K562 (cell line): ENCODE measurements around the gene MEF2B. TPM values are rescaled to one million over a fixed set of nuclear protein-coding genes. Genes with fewer than 3 reads are reported as not detected.

Experiments used
- ATF7 ChIP-seq: fragments of 450-650 bp; IDR thresholded peaks from 2 replicates; pipeline ENCODE4 v1.7.1; 2014; ENCODE audit warnings: mild to moderate bottlenecking, moderate library complexity
- BRD9 ChIP-seq: fragments of 450-650 bp; IDR thresholded peaks from 2 replicates; pipeline ENCODE4 v1.6.1; 2018; ENCODE audit warnings: low read depth; ENCODE audit not compliant: partially characterized antibody
- CBFB ChIP-seq: sonication (generic); formaldehyde crosslinking; IDR thresholded peaks from 2 replicates; pipeline ENCODE4 v1.4.0; 2020; ENCODE audit warnings: mild to moderate bottlenecking, missing genetic modification reagents
- ID3 ChIP-seq, 2 experiments: fragments of 250-450 bp in 1 of 2; fragments of 450-650 bp in 1 of 2; sonication (Bioruptor Pico) in 1 of 2; IDR thresholded peaks; 2 replicates each; pipeline versions ENCODE4 v1.6.1 to v1.8.0; 2016 to 2021; ENCODE audit warnings: mild to moderate bottlenecking in 2 of 2, moderate library complexity in 2 of 2, missing compliant biosample characterization in 1 of 2, missing genetic modification characterization in 1 of 2
- L3MBTL2 ChIP-seq: fragments of 450-650 bp; IDR thresholded peaks from 2 replicates; pipeline ENCODE4 v1.6.1; 2016; ENCODE audit warnings: mild to moderate bottlenecking, moderate library complexity
- MGA ChIP-seq: fragments of 450-650 bp; IDR thresholded peaks from 2 replicates; pipeline ENCODE4 v1.6.1; 2016; ENCODE audit warnings: mild to moderate bottlenecking, moderate library complexity
- TFAP4 ChIP-seq: sonication (generic); formaldehyde crosslinking; IDR thresholded peaks from 2 replicates; pipeline ENCODE4 v1.8.0; 2022; ENCODE audit warnings: missing genetic modification reagents, mild to moderate bottlenecking, moderate library complexity, borderline replicate concordance
- ZNF764 ChIP-seq: fragments of 250-450 bp; sonication (Bioruptor Pico); IDR thresholded peaks from 2 replicates; pipeline ENCODE4 v1.4.0; 2020; ENCODE audit warnings: low read depth, mild to moderate bottlenecking, moderate library complexity
- polyA plus RNA-seq, 8 experiments: library from polyadenylated mRNA; depleted of rRNA in 4 of 8; stranded (reverse) in 5 of 8; unstranded in 3 of 8; fragments of >200 nt; fragmentation: Nextera tagmentation in 2 of 8; fragmentation: Illumina TruSeq in 1 of 8; extraction: Ambion mirVana in 2 of 8; extraction: Trizol in 1 of 8; gene quantifications; 2 replicates each; pipeline versions ENCODE4 v1.2.1 to v1.2.3, GENCODE V29; 2011 to 2014; ENCODE audit warnings: inconsistent platforms in 1 of 8, missing spikeins in 1 of 8
- total RNA-seq, 7 experiments: library from RNA; depleted of rRNA in 6 of 7; stranded (reverse); fragments of >200 nt in 6 of 7; fragmentation: Illumina TruSeq in 2 of 7; extraction: Trizol in 2 of 7; gene quantifications; 2 replicates each; pipeline versions ENCODE4 v1.2.1 to v1.2.3, GENCODE V29; 2011 to 2021; ENCODE audit warnings: low replicate concordance in 1 of 7
- TF ChIP-seq, protein P1 (sequence below): fragments of 250-450 bp; sonication (Bioruptor Pico); IDR thresholded peaks from 2 replicates; pipeline ENCODE4 v1.8.0; 2022; ENCODE audit warnings: moderate library complexity, mild to moderate bottlenecking, inconsistent platforms

MEF2B gene
- total and polyA plus RNA-seq, 9 of the 15 experiments (the other 6 are each of a cell fraction or from before 2014, with no cell fraction given) = 0.14 to 1.9 (median 0.71) TPM; not detected in 3

DNA sequence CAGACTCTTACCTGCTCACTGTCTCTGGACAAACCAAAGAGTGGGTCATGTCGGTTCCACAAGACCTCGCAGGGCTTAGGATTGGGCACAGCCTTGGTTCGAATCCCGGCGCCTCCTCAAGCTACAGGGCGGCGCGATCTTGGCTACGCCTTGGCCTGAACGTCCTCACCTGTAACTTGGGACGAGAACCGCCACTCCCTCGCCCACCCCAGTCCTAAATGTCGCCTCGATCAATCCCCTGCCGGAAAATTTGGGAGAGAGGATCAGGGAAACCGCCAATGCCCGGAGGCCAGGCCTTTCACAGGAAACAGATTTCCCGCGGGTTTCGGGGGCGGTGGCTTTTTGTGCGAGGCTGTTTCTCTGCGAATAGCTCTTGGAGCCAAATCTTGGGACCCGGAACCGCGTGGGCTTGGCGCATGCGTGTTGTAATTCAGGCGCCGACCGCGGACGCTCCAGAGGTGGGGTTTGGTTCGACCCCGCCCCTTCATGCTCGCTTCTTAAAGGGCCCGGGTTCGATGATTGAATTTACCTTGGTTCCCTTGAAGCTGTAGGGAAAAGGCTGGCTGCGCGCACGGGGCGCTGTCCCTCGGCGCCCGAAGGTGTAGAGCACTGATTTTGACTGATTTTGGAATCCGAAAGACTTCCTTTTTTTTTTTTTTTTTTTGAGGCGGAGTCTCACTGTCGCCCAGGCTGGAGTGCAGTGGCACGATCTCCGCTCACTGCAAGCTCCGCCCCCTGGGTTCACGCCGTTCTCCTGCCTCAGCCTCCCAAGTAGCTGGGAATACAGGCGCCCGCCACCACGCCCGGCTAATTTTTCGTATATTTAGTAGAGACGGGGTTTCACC is 33.2 kb upstream of the MEF2B start, which contains the start of gene NR2C2AP (continued):
- TF ChIP-seq MGA (peak; percentile 88), ZNF764 (CRISPR knock-in tag) (0 out of 2 replicates have a peak, but pooled peaks have one; percentile 53), BRD9 (no peak), ATF7 (peak; percentile 48; the same call in 1 of the 2 replicates), L3MBTL2 (peak; percentile 92), ID3 (CRISPR knock-in tag; IDR thresholded peaks at IDR 0.05) (no peak), ID3 (tag; IDR thresholded peaks at IDR 0.05) (no peak), CBFB (CRISPR knock-in tag) (no peak), TFAP4 (CRISPR knock-in tag) (peak; percentile 44; the same call in 1 of the 2 replicates)
- TF ChIP-seq, protein P1, sequence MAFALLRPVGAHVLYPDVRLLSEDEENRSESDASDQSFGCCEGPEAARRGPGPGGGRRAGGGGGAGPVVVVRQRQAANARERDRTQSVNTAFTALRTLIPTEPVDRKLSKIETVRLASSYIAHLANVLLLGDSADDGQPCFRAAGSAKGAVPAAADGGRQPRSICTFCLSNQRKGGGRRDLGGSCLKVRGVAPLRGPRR (CRISPR knock-in tag) = no peak
